Neural cell (in vitro differentiated cells): ENCODE measurements around the gene DNAH6. TPM values are rescaled to one million over a fixed set of nuclear protein-coding genes. Genes with fewer than 3 reads are reported as not detected.

ENCODE experiments used
- H2AFZ ChIP-seq: fragments of 200-600, 300-800 bp; sonication (generic), shearing (Covaris generic); 2 replicates; pipeline ENCODE4 v1.6.0; 2014; ENCODE audit warnings: low read depth, mild to moderate bottlenecking, antibody characterized with exemption, low read length, moderate library complexity
- H3F3A ChIP-seq: fragments of 200-600 bp; shearing (Covaris generic); 2 replicates; pipeline ENCODE4 v1.6.1; 2016; ENCODE audit warnings: mild to moderate bottlenecking, moderate library complexity, mixed read lengths, antibody characterized with exemption, low read length; ENCODE audit not compliant: insufficient read depth, poor library complexity, severe bottlenecking
- H3K27ac ChIP-seq: fragments of 200-600, 300-800 bp; sonication (generic), shearing (Covaris generic); 2 replicates; pipeline ENCODE4 v1.5.1; 2014; ENCODE audit warnings: mild to moderate bottlenecking, low read length, moderate library complexity
- H3K27me3 ChIP-seq: fragments of 300-800, 200-600 bp; sonication (generic), shearing (Covaris generic); 2 replicates; pipeline ENCODE4 v1.6.0; 2014; ENCODE audit warnings: mild to moderate bottlenecking, low read depth, low read length, moderate library complexity; ENCODE audit not compliant: insufficient read depth
- H3K36me3 ChIP-seq: fragments of 300-800, 200-600 bp; sonication (generic), shearing (Covaris generic); 2 replicates; pipeline ENCODE4 v1.5.1; 2014; ENCODE audit warnings: mild to moderate bottlenecking, antibody characterized with exemption, low read length, moderate library complexity; ENCODE audit not compliant: insufficient read depth
- H3K4me2 ChIP-seq: fragments of 300-800, 200-600 bp; sonication (generic), shearing (Covaris generic); 2 replicates; pipeline ENCODE4 v1.6.0; 2014; ENCODE audit warnings: mild to moderate bottlenecking, low read length
- H3K4me3 ChIP-seq: fragments of 300-800, 200-600 bp; sonication (generic), shearing (Covaris generic); 2 replicates; pipeline ENCODE4 v1.5.1; 2014; ENCODE audit warnings: mild to moderate bottlenecking, low read length, moderate library complexity
- H3K79me2 ChIP-seq: fragments of 200-600 bp; shearing (Covaris generic); replicated peaks from 2 replicates; pipeline ENCODE4 v1.6.0; 2014; ENCODE audit warnings: mild to moderate bottlenecking, low read length, moderate library complexity; ENCODE audit not compliant: insufficient read depth
- H3K9ac ChIP-seq: fragments of 300-800, 200-600 bp; sonication (generic), shearing (Covaris generic); 2 replicates; pipeline ENCODE4 v1.6.1; 2016; ENCODE audit warnings: mild to moderate bottlenecking, low read length, mixed read lengths
- H3K9me2 ChIP-seq: fragments of 200-600 bp; shearing (Covaris generic); 2 replicates; pipeline ENCODE4 v1.6.1; 2016; ENCODE audit warnings: mild to moderate bottlenecking, low read length, mixed read lengths; ENCODE audit not compliant: insufficient read depth
- H3K9me3 ChIP-seq: fragments of 200-600, 300-800 bp; sonication (generic), shearing (Covaris generic); 2 replicates; pipeline ENCODE4 v1.6.1; 2016; ENCODE audit warnings: mild to moderate bottlenecking, mixed run types, low read length, moderate library complexity, mixed read lengths
- H4K20me1 ChIP-seq: fragments of 200-600 bp; shearing (Covaris generic); 2 replicates; pipeline ENCODE4 v1.6.1; 2016; ENCODE audit warnings: mild to moderate bottlenecking, mixed run types; ENCODE audit not compliant: insufficient read depth
- CTCF ChIP-seq: fragments of 450-650 bp; IDR thresholded peaks from 2 replicates; pipeline ENCODE4 v1.5.1; 2014; ENCODE audit warnings: antibody characterized with exemption, mild to moderate bottlenecking, moderate library complexity; ENCODE audit not compliant: poor library complexity, severe bottlenecking
- EP300 ChIP-seq: fragments of 450-650 bp; conservative IDR thresholded peaks from 2 replicates; pipeline ENCODE4 v1.6.1; 2014; ENCODE audit warnings: antibody characterized with exemption, mild to moderate bottlenecking, moderate library complexity; ENCODE audit not compliant: poor library complexity, severe bottlenecking
- EZH2 ChIP-seq: fragments of 200-600, 300-800 bp; shearing (Covaris generic), sonication (generic); IDR thresholded peaks from 2 replicates; pipeline ENCODE4 v1.6.1; 2014; ENCODE audit warnings: antibody characterized with exemption, low read length, borderline replicate concordance, mild to moderate bottlenecking; ENCODE audit not compliant: insufficient read depth, poor library complexity, severe bottlenecking
- MXI1 ChIP-seq: fragments of 450-650 bp; conservative IDR thresholded peaks from 2 replicates; pipeline ENCODE4 v1.6.1; 2014; ENCODE audit warnings: antibody characterized with exemption, mild to moderate bottlenecking; ENCODE audit not compliant: poor library complexity, severe bottlenecking
- POLR2AphosphoS5 ChIP-seq: IDR thresholded peaks from 2 replicates; pipeline ENCODE4 v1.6.1; 2012
- RAD21 ChIP-seq: fragments of 450-650 bp; conservative IDR thresholded peaks from 2 replicates; pipeline ENCODE4 v1.6.1; 2014; ENCODE audit warnings: antibody characterized with exemption, mild to moderate bottlenecking, moderate library complexity
- REST ChIP-seq: IDR thresholded peaks from 2 replicates; pipeline ENCODE4 v1.6.1; 2012; ENCODE audit warnings: borderline replicate concordance
- SMC3 ChIP-seq: fragments of 450-650 bp; conservative IDR thresholded peaks from 2 replicates; pipeline ENCODE4 v1.6.1; 2014; ENCODE audit warnings: antibody characterized with exemption, mild to moderate bottlenecking, moderate library complexity; ENCODE audit not compliant: poor library complexity
- TAF1 ChIP-seq: IDR thresholded peaks from 2 replicates; pipeline ENCODE4 v1.6.1; 2012; ENCODE audit warnings: low read depth
- polyA plus RNA-seq: library from polyadenylated mRNA; depleted of rRNA; stranded (reverse); fragments of >200 nt; gene quantifications from 2 replicates; pipeline ENCODE4 v1.2.3, GENCODE V29; 2014

The DNAH6 gene
- polyA plus RNA-seq, 1 donor from 2014 or later, result 2.1 TPM

- Histone ChIP-seq H3K27me3 (no peaks in the 10 kb centered on the region), H3K9ac (no peak overlapping the region), H3F3A (no peaks in the 10 kb centered on the region), H3K9me3 (no peaks in the 10 kb centered on the region), H3K4me2 (no peak overlapping the region), H3K4me3 (no peak overlapping the region), H2AFZ (no peak overlapping the region), H3K27ac (no peak overlapping the region), H3K36me3 (no peaks in the 10 kb centered on the region), H4K20me1 (no peaks in the 10 kb centered on the region), H3K9me2 (no peaks in the 10 kb centered on the region), H3K79me2 (no peaks in the 10 kb centered on the region)
- TF ChIP-seq CTCF (no peak), REST (no peak), TAF1 (no peak), EZH2 (no peak), SMC3 (no peak), EP300 (no peak), RAD21 (no peak), MXI1 (no peak), POLR2AphosphoS5 (no peak)
These were observed 238.8 kb downstream of the DNAH6 start for GRCh38 chr2:84755096-84755495.

- Histone ChIP-seq H3K27me3 (no peaks in the 10 kb centered on the region), H3K36me3 (no peaks in the 10 kb centered on the region), H3K4me2 (no peak overlapping the region), H3K9me3 (no peaks in the 10 kb centered on the region), H3K27ac (no peak overlapping the region), H3K79me2 (no peaks in the 10 kb centered on the region), H4K20me1 (no peaks in the 10 kb centered on the region), H2AFZ (no peak overlapping the region), H3F3A (no peaks in the 10 kb centered on the region), H3K9ac (no peak overlapping the region), H3K4me3 (no peak overlapping the region), H3K9me2 (no peaks in the 10 kb centered on the region)
- TF ChIP-seq CTCF (no peak), RAD21 (no peak), EP300 (no peak), TAF1 (no peak), MXI1 (no peak), EZH2 (no peak)
These were observed 241.3 kb downstream of the DNAH6 start for GRCh38 chr2:84757648-84758047.
